HG03469 (cell line): ENCODE results near the gene DEPP1.

Source experiments
- ATAC-seq: cut with Tn5 transposase; IDR thresholded peaks from one replicate; pipeline ENCODE4 v1.9.1; 2021; ENCODE audit warnings: mild to moderate bottlenecking, moderate library complexity, moderate number of reproducible peaks; ENCODE audit not compliant: unreplicated experiment

The DEPP1 gene

GRCh38 chr10:44968091-44968490 lies 10.5 kb downstream of the DEPP1 start:
- no peak for ATAC-seq

GRCh38 chr10:44967616-44968015 lies 11.0 kb downstream of the DEPP1 start:
- no peak for ATAC-seq

DNA sequence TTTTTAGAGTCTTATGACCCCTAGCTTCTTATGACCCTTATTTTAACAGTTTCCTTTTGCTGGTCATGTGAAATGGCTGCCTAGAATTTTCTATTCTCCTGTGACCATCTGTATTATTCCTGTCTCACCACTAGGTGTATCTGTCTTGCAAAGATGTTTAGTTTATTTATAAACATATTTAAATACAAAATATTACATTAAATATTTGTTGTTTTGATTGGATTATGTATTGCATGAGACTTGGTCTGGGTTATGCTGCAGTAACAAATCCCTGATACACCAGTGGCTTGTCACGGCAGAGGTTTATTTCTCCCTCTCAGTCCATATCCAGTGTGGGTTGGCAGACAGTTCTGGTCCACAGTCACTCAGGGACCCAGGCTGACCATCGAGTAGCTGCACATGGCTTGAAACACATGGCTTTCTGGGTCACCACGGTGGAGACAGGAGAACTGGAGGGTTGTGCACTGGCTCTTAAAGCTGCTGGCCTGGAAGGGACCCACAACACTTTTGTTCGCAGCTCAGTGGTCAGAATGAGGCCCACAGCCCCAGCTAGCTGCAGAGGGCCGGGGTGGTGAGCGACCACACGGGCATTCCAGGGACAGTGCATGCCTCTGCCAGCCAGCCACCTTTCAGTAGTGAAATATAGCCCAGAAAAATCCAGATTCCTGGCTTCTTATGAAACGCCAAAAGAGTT lies 11.6 kb downstream of the DEPP1 start:
- no peak for ATAC-seq

- no peak for ATAC-seq
These were observed 12.3 kb downstream of the DEPP1 start for GRCh38 chr10:44966129-44966815.

DNA sequence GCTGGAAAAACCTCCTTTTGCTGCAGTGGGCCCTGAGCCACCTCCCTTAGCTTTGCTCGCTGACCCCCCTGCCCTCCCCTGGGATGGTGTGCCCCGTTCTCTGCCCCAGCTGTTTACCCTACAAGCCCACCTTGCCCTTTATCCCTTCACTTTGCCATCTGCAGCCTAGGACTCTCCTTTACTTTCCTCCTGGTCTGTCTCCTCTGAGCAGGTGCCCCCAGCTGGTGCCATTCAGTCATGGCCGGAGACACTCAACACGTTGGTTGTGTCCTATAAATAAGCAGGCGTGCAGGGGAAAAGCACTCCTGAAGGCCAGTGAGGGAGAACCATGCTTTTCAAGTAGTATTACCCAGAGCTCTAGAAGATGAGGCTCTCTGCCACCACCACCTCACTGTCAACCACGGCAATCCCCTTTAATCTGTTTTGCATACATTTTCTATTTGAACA lies 12.9 kb downstream of the DEPP1 start:
- ATAC-seq, result peak; percentile 24

DNA sequence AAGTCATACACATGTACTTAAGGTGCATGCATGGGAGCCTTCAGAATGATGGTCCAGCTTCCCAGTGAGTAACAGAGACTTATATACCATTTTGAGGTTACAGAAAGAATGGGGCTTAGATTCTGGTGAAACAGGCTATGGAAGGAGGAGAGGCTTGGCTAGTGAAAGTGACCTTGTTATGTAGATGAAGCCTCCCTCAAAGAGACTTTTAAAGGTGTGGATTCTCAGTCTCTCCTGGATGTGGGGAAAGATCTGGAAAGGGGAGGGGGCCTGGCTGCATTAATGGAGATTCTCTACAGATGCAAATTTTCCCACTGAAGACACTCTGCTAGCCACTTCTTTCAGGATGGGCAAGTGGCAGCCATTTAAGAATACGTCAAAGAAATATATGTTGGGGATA lies 13.5 kb downstream of the DEPP1 start:
- no peak for ATAC-seq

DNA sequence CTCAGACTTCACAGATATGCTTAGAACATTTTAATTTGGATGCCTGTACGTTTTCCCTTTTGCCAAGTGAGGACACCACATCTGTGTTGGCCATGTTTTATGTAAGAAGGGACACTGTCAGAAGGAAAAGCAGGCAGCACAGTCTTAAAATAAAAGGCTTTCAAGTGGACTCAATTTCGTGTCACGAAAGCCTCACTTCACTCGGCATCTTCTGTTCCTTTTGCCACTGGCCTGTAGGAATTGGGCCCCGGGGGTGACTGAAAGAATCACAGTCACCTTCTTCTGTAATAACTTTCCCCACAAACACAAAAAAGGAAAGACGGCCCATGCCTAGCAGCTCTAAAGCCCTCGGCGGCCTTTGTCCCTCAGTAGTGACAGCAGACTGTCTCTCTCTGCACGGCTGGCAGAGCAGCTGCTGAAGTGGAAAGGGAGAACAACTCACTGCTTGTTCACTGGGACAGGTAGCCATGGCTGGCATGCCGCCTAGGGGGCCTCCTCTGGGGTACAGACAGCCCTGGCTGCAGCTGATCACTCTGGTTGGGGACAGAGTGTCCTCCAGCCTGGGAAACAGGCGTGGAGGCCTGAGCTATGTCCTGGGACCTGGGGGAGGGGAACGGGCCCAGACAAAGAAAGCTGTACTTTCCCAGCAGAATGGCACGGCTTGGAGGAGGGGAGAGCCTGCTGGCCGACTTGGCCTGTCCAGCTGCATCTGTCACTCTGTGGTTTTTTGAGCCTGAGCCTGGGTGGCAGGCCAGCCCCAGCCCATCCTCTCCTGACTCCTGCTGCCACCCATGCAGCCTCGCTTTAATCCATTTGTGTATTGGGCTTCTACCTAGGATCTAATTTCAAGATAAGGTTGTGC lies 14.6 kb downstream of the DEPP1 start:
- ATAC-seq, result no peak

- no peak for ATAC-seq
These were observed 15.5 kb downstream of the DEPP1 start for GRCh38 chr10:44962870-44963738.

GRCh38 chr10:44961931-44962750 lies 16.5 kb downstream of the DEPP1 start:
- ATAC-seq, result no peak

DNA sequence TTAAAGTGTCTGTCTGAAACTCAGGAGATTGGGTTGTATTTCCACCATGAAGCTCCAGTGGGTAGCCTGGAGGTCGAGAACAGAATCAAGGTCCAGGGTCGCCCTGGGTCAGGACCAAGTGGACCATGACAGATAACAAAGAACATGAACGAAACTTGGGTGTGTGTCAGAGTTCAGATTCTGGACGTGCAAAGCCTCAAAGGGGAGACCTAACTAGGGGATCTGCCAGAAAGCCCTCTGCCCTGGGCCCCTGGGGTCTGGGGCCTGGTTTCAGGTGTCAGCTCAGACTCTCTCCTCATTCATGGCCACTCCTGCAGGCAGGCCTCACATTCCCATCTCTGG lies 17.4 kb downstream of the DEPP1 start:
- ATAC-seq, result no peak

DNA sequence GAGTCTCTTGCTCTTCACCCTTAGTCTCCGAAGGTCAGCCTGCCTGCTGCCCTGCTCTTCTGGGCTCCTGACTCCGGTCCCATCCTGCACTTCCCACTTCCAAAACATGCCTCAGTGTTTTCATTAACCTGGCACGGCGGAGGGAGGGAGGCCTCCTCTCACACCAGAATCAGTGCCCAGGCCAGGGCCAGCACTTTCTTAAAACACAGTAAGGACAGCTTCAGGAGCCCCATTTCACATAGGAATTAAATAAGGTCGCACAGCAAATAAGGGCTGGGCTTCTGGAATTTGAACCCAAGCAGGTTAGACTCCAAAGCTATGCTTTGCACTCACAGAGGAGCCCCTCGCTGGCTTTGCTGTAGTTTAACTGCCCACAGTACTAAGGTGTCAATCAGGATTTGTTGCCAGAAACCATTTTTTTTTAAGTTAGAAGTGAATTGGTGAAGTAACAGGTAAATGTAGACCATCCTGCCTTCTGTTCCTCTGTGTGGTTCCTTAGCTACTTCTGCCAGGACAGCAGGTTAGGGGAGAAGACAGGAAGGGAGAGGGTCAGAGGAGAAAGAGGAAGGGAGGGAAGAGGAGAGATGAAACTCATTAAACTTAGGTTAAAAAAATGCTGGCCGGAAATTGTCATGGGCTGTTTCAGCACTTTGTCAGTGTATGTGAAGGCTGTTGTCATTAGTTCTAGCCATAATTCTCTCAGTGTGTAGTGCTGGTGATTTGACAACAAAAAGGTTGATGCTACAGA lies 18.0 kb downstream of the DEPP1 start:
- ATAC-seq, result no peak

- no peak for ATAC-seq
These were observed 18.5 kb downstream of the DEPP1 start for GRCh38 chr10:44960088-44960460.

- peak; percentile 88 for ATAC-seq
These were observed 19.1 kb downstream of the DEPP1 start, which contains the start of gene RASSF4 for GRCh38 chr10:44959247-44960087. Gene RASSF4, plus strand, starts transcription at chr10:44959802. Its CDS starts 10,401 bp downstream, at chr10:44970203.

DNA sequence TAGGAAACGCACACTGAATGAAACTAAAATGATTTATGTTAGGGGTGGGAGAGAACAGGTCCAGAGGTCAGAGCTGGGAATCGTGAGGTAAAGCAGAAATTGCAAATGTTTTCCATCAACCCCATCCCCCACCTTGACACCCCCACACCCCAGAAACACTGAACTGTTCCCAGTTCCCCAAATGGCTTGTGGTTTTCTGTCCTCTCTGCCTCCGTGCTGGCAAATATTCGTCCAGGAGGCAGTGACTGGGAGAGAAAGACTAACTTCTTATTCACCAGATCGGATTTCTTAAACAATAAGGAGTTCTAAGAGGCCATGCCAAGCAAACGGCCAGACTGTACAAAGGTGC lies 19.7 kb downstream of the DEPP1 start:
- ATAC-seq, result no peak

GRCh38 chr10:44958196-44958897 lies 20.3 kb downstream of the DEPP1 start:
- ATAC-seq, result no peak

GRCh38 chr10:44956717-44957706 lies 21.6 kb downstream of the DEPP1 start:
- no peak for ATAC-seq

- no peak for ATAC-seq
These were observed 22.4 kb downstream of the DEPP1 start for GRCh38 chr10:44956226-44956625.
